ENCODE data around the gene USP6.
"Not testable (repeated sequence)": the region's sequence is repeated elsewhere in the genome, so short reads cannot be mapped to it uniquely, and the experiment has no call there.

DNA sequence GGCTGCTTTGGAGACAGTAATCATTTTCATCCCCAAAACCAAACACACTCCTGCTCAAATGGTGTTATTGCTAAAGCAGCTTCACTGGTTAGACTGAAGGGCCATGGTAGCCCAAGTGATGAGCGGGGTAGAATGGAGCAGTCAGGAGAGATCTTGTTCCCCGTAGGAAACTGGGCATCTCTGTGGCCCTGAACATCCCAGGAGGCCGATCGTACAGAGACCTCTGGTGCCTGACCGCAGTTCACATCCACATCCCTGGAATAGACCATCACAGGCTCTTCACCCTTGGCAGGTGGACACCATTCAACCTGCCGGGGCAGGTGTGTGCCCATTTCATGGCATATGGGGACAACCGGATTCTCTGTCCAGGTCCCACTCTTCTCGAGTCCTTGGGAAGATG lies 13.9 kb downstream of the USP6 start:
- TF ChIP-seq, protein P1, sequence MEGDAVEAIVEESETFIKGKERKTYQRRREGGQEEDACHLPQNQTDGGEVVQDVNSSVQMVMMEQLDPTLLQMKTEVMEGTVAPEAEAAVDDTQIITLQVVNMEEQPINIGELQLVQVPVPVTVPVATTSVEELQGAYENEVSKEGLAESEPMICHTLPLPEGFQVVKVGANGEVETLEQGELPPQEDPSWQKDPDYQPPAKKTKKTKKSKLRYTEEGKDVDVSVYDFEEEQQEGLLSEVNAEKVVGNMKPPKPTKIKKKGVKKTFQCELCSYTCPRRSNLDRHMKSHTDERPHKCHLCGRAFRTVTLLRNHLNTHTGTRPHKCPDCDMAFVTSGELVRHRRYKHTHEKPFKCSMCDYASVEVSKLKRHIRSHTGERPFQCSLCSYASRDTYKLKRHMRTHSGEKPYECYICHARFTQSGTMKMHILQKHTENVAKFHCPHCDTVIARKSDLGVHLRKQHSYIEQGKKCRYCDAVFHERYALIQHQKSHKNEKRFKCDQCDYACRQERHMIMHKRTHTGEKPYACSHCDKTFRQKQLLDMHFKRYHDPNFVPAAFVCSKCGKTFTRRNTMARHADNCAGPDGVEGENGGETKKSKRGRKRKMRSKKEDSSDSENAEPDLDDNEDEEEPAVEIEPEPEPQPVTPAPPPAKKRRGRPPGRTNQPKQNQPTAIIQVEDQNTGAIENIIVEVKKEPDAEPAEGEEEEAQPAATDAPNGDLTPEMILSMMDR (IDR thresholded peaks at IDR 0.05; ENCODE audit: low read length): not testable (repeated sequence)
- TF ChIP-seq EZH2 (IDR thresholded peaks at IDR 0.05; ENCODE audit: borderline replicate concordance, low read length): not testable (repeated sequence)

Measured in OCI-LY1 (cell line).